LNCAP (cell line): Measurements from ENCODE around the gene RASL11B.

Experiments used
- TF ChIP-seq, protein P1 (sequence below): fragments of 450-650 bp; IDR thresholded peaks from 2 replicates; pipeline ENCODE4 v1.5.1; 2017; ENCODE audit warnings: mild to moderate bottlenecking

Gene RASL11B

GRCh38 chr4:52877694-52878093, 15.6 kb downstream of the RASL11B start:
- TF ChIP-seq, protein P1, sequence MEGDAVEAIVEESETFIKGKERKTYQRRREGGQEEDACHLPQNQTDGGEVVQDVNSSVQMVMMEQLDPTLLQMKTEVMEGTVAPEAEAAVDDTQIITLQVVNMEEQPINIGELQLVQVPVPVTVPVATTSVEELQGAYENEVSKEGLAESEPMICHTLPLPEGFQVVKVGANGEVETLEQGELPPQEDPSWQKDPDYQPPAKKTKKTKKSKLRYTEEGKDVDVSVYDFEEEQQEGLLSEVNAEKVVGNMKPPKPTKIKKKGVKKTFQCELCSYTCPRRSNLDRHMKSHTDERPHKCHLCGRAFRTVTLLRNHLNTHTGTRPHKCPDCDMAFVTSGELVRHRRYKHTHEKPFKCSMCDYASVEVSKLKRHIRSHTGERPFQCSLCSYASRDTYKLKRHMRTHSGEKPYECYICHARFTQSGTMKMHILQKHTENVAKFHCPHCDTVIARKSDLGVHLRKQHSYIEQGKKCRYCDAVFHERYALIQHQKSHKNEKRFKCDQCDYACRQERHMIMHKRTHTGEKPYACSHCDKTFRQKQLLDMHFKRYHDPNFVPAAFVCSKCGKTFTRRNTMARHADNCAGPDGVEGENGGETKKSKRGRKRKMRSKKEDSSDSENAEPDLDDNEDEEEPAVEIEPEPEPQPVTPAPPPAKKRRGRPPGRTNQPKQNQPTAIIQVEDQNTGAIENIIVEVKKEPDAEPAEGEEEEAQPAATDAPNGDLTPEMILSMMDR = no peak

GRCh38 chr4:52879471-52879870, 17.4 kb downstream of the RASL11B start:
- TF ChIP-seq, protein P1 = no peak

- TF ChIP-seq, protein P1 = no peak
Observed at GRCh38 chr4:52880994-52881393, 18.9 kb downstream of the RASL11B start.

DNA sequence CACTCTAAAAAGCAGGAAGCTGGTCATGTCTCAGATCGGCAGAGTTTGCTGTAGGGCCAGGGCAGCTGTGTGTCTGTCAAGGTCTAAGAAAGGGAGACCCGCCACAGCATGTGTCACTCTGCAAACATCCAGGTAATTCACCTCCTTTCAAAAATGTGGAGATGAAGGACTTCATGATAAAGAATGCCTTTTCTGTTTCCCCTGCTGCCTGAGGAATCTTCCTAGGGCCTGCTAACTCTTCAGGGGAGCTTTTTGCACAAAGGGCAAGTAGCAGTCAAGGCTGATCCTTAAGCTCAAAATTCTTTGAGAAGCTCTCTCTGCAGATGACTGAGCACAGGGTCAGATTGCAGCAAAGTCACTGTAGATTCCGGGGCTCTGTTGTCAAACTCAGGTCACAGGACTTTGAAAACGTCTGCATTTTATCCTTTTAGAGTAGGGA, 21.1 kb downstream of the RASL11B start:
- TF ChIP-seq, protein P1 = no peak

- TF ChIP-seq, protein P1 = no peak
Observed at GRCh38 chr4:52883707-52884669, 21.9 kb downstream of the RASL11B start.

DNA sequence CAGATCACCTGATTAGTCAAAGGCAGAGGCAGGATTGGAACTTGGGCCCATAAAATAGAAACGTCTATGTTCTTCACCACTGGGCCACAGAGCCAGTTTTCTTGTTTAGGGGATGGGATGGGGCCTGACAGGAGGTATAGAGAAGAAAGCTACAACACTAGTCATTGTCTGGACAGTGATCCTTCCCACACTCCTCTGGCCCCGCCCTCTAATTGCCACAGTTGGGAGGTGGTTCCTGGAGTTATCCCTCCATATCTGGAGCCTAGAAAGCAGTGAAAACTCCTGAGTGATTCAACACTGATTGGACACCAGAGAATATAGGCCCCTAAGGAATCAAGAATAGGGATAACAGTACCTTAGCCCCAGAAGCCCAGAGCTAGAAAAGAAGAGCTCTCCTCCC, 22.9 kb downstream of the RASL11B start:
- TF ChIP-seq, protein P1 = no peak

DNA sequence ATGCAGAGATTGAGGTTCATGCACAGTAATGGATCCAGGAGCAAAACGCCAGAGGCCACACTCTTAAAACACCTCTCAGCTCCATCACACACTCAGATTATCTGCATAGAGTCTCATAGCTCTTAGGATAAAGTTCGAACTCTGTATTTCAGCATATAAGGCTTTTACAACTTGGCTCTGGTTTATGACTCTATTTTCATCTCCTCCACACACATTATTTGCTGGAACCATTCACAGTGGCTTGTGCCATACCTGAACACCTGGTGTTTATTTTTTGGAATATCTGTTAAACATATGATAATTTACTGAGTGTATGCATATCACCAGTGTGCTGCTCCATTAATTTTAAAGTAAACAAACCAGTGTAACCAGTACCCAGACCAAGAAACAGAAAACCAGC, 27.2 kb downstream of the RASL11B start:
- TF ChIP-seq, protein P1 = no peak
